Measurements from ENCODE around the gene ARHGEF17.

DNA sequence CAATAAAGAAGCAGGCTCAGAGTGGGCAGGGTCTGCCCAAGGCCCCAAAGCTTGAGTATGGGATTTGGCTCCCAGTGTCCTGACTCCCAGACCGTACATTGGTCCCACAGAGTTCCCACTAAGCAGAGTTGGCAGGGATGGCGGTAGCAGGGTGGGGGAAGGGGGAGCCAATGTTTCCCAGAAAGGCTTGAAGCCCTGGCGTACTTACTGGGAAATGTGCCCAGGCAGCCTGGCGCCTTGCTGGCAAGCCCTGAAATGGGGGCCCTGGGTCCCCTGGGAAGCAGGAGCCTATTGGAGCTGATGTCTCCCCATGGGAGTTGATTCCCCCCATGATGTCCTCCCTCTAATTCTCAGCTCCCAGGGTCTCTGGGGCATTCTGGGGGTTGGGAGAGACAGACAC lies 9.3 kb downstream of the ARHGEF17 start:
- TF ChIP-seq CTCF (optimal IDR thresholded peaks at IDR 0.05 in 1 of 3, IDR thresholded peaks at IDR 0.05 in 1 of 3, conservative IDR thresholded peaks at IDR 0.05 in 1 of 3; ENCODE audit: extremely low read depth in 1 of 3, insufficient read depth in 2 of 3, low read length in 3 of 3) (no peak), EZH2 (IDR thresholded peaks at IDR 0.05; ENCODE audit: low read length) (no peak)

Data from keratinocyte (primary cell).